GM06990 (cell line): Measurements from ENCODE around the gene UTF1.

Source experiments
- DNase-seq: peaks from one replicate; pipeline ENCODE4 v3.0.0-alpha.2; 2011; ENCODE audit not compliant: insufficient read length; ENCODE audit errors: extremely low read depth
- H3K27me3 ChIP-seq: replicated peaks from 2 replicates; pipeline ENCODE4 v1.6.0; 2011; ENCODE audit warnings: low read length; ENCODE audit not compliant: control insufficient read depth, insufficient read depth
- H3K36me3 ChIP-seq: 2 replicates; pipeline ENCODE4 v1.5.1; 2011; ENCODE audit warnings: low read length; ENCODE audit not compliant: control insufficient read depth, insufficient read depth
- H3K4me3 ChIP-seq: replicated peaks from 2 replicates; pipeline ENCODE4 v1.5.1; 2011; ENCODE audit warnings: low read depth, mild to moderate bottlenecking, control low read depth, low read length
- CTCF ChIP-seq: IDR thresholded peaks from 2 replicates; pipeline ENCODE4 v1.5.1; 2011; ENCODE audit warnings: low read length, control low read depth, mild to moderate bottlenecking, inconsistent platforms; ENCODE audit not compliant: insufficient read depth, poor library complexity, severe bottlenecking

The UTF1 gene

GRCh38 chr10:133235932-133236331 lies 5.9 kb downstream of the UTF1 start:
- H3K27me3 ChIP-seq, result no peaks in the 10 kb centered on the region; the same call in 1 of the 2 replicates
- H3K36me3 ChIP-seq, result no peaks in the 10 kb centered on the region
- no peak for TF ChIP-seq CTCF
- no peak for DNase-seq
- no peak overlapping the region for H3K4me3 ChIP-seq

GRCh38 chr10:133236401-133237240 lies 6.6 kb downstream of the UTF1 start:
- H3K4me3 ChIP-seq, result no peak overlapping the region
- TF ChIP-seq CTCF, result no peak
- H3K36me3 ChIP-seq, result no peaks in the 10 kb centered on the region
- no peak for DNase-seq
- no peaks in the 10 kb centered on the region; the same call in 1 of the 2 replicates for H3K27me3 ChIP-seq

- H3K4me3 ChIP-seq, result no peak overlapping the region
- no peak for TF ChIP-seq CTCF
- H3K36me3 ChIP-seq, result no peaks in the 10 kb centered on the region
- no peak for DNase-seq
- no peaks in the 10 kb centered on the region; the same call in 1 of the 2 replicates for H3K27me3 ChIP-seq
Measured at GRCh38 chr10:133237241-133237587, 7.2 kb downstream of the UTF1 start.

GRCh38 chr10:133237588-133238465 lies 7.8 kb downstream of the UTF1 start, which contains the start of gene VENTX:
Gene VENTX (plus strand): TSS chr10:133237855. CDS start chr10:133237915, 60 bp downstream.
- Histone ChIP-seq H3K27me3 (no peaks in the 10 kb centered on the region; the same call in 1 of the 2 replicates), H3K36me3 (no peaks in the 10 kb centered on the region), H3K4me3 (no peak within 1 kb of the TSS)
- no peak for TF ChIP-seq CTCF
- no peak for DNase-seq

- Histone ChIP-seq H3K4me3 (no peak overlapping the region), H3K36me3 (no peaks in the 10 kb centered on the region), H3K27me3 (no peaks in the 10 kb centered on the region; the same call in 1 of the 2 replicates)
- DNase-seq, result no peak
- no peak for TF ChIP-seq CTCF
Measured at GRCh38 chr10:133238466-133238804, 8.4 kb downstream of the UTF1 start.
